HG03378 (cell line): ENCODE data around the gene IGF2R.

Source experiments
- ATAC-seq: cut with Tn5 transposase; IDR thresholded peaks from one replicate; pipeline ENCODE4 v1.9.1; 2021; ENCODE audit warnings: mild to moderate bottlenecking, moderate library complexity; ENCODE audit not compliant: unreplicated experiment

Gene IGF2R

DNA sequence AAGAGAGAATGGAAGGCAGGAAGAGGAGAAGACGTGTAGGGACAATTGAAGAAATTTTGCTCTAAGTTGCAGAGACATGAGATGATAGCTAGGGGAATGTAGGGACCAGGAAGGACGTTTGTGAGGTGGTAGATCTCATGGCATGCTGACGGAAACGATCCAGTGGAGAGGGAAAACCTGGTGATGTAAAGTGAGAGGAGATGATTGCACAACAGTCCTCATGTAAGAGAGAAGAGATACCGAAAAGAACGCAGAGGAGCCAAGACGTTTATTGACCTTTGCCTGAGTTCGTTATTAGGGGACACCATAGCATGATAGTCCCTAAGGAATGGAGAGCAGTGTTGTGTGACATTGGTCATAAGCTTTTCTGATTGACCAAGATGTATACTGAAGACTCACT, 55.3 kb downstream of the IGF2R start:
- ATAC-seq: no peak

DNA sequence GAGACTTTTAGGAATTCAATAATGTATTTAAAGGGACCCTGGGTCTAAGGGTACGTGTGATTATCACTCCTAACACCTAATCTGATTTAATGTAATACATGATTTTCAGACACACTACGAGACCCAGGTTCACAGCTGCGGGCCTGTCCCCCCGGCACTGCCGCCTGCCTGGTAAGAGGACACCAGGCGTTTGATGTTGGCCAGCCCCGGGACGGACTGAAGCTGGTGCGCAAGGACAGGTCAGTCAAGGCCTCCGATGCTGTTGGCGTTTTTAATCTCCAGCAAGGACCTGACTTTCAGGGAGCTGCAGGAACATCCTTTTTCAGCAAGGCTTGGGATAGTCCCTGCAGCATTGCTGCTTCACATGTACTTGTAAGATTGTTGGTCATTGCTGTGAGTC, 58.2 kb downstream of the IGF2R start:
- no peak for ATAC-seq

DNA sequence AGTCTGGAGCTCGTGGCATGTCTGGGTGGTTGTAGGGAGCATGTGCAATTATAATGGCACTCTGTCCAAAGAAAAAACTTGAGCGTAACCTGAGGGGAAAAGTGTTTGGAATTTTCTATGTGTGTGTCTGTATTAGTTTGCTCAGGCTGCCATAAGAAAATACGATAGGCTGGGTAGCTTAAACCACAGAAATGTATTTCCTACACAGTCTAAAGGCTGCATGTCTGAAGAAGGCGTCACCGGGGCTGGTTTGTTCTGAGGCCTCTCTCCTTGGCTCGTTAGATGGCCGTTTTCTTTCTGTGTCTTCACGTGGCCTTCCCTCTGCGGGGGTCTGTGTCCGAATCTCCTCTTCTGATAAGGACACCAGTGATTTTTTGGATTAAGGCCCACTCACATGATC, 59.0 kb downstream of the IGF2R start:
- ATAC-seq: no peak

GRCh38 chr6:160028487-160029275, 59.8 kb downstream of the IGF2R start:
- peak; percentile 70 for ATAC-seq

- ATAC-seq: no peak
Measured at GRCh38 chr6:160029525-160029924, 60.6 kb downstream of the IGF2R start.

DNA sequence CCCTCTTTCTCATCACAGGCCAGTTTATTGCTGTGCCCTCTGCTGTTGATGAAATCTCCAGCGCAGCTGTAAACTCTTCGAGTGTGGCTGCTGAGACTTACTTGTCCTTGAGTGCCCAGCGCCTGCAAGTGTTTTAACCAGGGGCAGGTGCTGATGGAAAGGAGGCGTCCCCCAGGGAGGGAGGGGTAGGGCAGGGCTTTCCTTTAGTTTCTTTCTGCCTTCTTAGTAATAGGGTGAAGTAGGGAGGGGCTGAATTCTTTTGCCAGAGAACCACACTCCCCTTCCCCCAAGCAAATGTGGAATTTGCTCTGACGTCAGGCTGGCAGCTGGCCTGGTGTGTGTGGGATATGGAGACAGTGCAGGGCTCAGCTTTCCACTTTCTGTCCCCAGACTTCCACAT, 61.2 kb downstream of the IGF2R start:
- no peak for ATAC-seq

DNA sequence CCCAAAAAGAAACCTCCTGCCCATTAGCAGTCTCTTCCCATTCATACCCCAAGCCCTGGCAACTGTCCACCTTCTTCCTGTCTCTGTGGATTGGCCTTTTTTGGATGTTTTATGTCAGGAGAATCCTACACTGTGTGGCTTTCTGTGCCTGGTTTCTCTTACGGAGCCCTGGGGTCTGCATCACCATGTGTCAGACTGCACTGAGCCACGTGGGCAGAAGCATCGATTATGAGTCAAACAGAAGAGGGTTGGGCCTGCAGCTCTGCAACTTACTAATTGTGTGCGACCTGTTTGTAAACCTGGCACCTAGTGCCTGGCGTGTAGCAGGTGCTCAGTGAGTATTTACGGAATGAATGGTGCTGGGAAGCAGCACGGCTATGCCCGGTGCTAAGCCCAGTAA, 62.6 kb downstream of the IGF2R start:
- ATAC-seq: no peak

GRCh38 chr6:160031871-160032270, 63.0 kb downstream of the IGF2R start:
- ATAC-seq: no peak

- no peak for ATAC-seq
Measured at GRCh38 chr6:160032538-160032937, 63.7 kb downstream of the IGF2R start.

GRCh38 chr6:160034036-160034930, 65.4 kb downstream of the IGF2R start:
- ATAC-seq: no peak

GRCh38 chr6:160035241-160035640, 66.4 kb downstream of the IGF2R start:
- ATAC-seq: no peak

DNA sequence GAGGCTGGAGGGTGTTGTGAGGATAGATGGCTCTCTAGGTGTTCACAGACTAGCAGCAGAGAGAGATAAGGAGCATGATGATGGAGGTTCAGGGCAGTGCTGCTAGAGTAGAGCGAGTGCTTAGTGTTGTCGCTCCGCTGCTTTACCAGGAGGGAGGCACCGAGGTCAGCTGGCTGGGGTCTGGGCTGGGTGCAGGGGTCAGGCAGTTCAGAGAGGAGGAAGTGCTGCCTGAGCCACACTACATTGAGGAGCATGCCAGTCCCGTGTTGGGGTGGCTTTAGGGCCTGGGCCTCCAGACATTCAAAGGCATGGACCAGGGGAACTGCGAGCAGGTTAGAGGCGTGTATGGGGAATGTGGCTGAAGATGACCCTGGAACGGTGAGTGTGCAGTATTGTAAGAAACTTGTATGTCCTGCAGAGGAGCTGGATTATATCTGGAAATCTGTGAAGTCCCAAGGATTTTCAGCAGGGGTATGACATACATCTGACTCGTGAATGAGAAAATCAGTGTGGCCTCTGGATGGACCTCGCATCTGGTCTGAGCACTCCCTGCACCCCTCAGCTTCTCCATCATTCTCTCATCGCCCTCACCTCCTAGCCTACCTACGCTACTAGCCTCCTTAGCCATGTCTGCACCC, 66.9 kb downstream of the IGF2R start:
- no peak for ATAC-seq

- no peak for ATAC-seq
Measured at GRCh38 chr6:160036331-160036695, 67.4 kb downstream of the IGF2R start.

DNA sequence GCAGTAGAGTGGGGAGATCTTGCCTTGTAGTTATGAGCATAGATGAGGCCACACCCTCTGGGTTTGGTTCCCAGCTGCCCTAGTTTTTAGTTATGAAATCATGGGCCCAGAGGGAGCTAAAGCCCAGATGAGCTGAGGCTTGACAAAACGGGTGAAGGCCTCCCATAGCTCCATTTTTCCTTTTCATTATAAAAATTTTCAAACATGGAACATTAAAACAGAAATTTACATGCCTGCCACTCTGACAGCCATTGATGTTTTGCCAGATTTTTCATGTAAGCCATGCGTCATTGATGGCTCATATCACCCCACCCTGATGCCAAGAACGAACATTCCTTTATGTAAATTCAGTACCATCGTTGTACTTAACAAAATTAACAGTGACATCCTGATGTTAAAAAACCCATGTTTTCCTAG, 67.9 kb downstream of the IGF2R start:
- ATAC-seq: no peak

DNA sequence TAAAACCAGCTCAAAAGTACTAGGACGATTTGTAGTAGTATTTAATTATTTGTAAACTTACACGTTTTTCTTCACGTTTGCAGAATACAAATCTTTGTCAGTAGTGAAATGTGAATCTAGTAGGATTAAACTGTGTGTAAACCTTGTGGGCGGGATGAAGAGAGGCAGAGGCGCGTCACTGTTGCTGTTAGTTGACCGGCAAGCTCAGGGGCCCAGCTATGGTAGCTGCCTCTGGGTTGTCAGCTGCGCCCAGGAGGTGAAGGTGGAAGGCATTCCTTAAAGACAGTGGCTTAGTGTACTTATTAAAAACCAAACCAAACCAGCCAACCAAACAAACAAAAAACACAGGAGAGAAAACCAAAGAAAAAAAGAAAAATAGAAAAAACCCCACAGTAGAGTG, 69.6 kb downstream of the IGF2R start:
- no peak for ATAC-seq

DNA sequence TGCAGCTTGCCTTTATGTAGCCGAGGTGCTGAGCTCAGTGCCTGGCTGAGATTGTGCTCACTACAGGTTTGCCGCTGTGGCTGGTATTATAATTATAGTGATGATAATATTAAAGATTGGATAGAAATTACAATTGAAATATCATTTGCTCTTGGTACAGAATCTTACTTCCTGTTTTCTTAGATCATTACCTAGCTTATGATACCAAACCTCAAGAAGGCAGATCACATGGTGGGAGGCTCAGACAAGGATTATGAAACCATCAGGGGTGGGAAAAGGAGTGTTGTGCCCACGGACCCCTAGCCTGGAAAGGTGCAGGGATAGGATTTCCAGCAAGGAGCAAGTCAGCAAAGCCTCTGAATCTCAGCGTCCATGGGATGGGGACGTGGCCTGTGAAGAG, 70.6 kb downstream of the IGF2R start:
- no peak for ATAC-seq

- no peak for ATAC-seq
Measured at GRCh38 chr6:160040055-160040454, 71.2 kb downstream of the IGF2R start.

DNA sequence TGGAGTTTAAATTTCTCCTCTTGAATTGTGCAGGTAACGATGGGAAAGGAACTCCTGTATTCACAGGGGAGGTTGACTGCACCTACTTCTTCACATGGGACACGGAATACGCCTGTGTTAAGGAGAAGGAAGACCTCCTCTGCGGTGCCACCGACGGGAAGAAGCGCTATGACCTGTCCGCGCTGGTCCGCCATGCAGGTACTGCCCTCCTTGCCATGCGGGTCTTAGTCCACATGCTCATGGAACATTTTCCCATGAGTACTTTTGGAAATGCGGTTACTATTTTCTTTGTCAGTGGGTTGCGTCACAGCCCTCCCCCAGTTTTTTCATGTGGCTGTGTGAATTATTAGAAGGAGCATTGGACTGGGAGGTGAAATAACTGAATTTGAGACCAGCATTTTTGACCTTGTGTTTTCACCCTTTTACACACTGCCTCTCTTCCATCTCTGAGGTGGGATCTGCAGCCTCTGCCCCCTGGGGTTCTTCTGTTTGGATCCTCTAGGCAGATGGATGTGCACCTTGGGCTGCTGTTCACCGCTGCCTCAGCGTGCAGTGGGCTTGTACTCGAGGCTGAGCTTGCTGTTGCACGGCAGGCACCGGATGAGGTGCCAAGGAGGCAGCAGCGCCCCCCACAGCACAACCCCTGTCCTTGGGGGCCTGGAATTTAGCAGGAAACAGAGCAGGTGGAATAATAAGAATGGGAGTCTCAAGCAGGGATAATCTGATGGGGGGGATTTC, 71.8 kb downstream of the IGF2R start:
- ATAC-seq: no peak

- ATAC-seq: no peak
Measured at GRCh38 chr6:160041608-160042007, 72.7 kb downstream of the IGF2R start.

DNA sequence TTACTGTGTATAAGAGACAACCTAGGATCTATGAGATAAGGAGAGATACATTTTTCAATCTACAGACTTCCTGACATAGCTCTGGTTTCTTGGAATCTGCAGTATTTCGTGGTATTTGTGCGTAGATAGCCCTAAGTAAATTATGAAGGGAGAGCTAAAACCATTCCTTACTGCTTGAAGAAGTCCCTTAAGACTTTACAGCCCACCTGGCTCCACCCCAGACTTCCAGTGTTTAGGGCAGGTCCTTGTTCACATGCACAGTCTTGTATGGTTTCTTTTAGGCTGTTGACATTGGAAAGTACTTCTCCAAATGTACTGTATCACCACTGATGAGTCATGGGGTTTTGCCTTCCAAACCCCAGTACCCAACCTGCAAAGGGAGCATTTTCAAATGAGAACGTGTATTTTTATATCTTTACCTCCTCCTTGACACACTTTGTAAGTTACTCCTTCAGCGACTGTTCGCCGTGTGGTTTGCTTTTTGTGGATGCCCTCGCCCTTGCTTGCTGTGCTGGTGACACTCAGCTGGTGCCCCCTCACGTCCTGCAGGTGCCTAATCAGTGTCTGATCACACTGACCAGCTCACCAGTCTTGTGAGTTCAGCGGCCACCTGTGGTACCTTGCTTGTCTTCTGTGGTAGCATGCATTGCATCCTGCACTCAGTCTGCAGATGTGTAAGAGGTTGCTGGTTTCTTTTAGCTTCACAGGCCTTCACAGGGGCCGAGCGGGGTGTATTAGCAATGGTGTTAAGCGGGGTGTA, 73.3 kb downstream of the IGF2R start:
- ATAC-seq: no peak
